A204.1 (cell line): ENCODE measurements around the gene PARVG.

Experiments
- FAIRE-seq: peaks from 2 replicates; lab custom pipeline; 2012; peaks lifted over from hg19 to GRCh38; lab: Jason Lieb, UNC

Gene PARVG

DNA sequence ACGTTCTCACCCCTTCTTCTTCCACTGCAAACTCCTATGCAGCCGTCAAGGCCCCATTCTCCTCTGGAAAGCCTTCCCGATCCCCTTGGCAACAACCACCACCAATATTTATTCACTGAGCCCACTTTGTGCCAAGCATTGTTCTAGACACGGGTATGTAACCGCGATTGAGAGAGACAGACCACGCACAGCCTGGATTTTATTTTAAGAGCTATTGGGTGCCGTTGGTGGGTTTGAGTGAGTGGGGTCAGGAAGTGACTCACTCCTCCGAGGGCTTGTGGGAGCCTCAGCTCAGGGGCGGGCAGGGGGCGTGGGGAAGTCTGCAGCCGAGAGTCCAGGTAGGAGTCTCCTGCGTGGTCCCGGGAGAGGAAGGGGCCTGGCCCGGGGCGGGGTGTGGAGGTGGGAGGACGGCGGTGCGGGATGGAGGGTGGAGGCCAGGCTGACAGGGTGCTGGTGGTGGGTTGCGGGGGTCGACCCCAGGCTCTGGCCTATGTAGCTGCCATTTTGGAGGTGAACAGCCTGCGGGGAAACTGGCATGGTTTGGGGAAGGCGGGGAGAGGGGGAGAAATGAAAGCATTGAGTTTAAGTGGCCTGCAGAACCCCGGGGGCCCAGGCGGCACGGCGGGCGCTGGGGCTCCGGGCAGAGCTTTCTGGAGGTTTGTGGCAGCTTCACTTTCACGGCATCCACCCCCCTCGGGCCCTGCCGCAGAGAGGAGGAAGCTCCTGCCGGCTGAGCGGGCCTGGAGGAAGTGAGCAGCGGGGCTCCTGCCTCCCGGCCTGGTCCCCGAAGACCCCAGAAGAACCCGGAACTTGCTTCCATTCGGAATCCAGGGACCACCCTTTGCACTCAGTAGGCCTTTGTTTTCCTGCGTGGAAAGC, 547 bp downstream of the PARVG start:
- FAIRE-seq: no peak

GRCh38 chr22:44181912-44182587, 1.3 kb downstream of the PARVG start:
- no peak for FAIRE-seq

DNA sequence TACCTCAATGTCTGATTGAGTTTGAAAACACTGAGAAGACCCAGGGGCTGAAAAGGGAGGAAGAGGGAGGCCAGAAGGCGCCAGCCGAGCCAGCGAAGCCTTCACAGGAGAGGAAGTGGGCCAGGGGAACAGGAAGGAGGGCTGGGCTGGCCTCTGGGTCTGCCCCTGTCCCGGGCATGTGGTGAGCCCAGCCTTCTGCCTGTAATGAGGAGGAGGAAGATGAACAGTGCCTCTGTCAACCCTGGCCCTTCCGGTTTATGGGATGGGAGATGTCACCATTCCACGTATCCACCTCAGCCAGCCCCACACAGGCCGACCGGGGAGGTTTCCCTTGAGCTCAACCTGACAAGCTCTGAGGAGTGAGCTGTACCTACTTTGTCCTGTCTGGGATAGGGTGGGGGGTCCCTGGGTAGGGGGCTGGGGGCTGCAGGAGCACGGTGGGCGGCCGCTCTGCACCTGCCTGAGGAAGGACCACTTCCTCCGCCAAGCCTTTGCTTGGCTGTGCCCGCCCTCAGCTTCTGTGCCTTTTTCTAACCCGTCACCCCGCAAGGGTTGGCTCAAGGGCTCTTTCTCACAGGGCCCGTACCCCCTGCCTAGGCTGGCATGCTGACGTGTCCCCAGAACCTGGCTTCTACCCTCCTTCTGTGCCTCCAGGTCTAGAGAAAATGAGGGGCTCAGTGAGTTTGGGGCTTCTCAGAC, 2.0 kb downstream of the PARVG start:
- FAIRE-seq: no peak

GRCh38 chr22:44183287-44183588, 2.5 kb downstream of the PARVG start:
- FAIRE-seq: no peak

- FAIRE-seq: no peak
These were observed 3.3 kb downstream of the PARVG start for GRCh38 chr22:44184006-44184405.

- FAIRE-seq: no peak
These were observed 4.8 kb downstream of the PARVG start for GRCh38 chr22:44185237-44186120.

GRCh38 chr22:44186121-44186510, 5.4 kb downstream of the PARVG start:
- FAIRE-seq: no peak

GRCh38 chr22:44186737-44187136, 6.0 kb downstream of the PARVG start:
- no peak for FAIRE-seq

- FAIRE-seq: no peak
These were observed 7.0 kb downstream of the PARVG start for GRCh38 chr22:44187652-44188230.

DNA sequence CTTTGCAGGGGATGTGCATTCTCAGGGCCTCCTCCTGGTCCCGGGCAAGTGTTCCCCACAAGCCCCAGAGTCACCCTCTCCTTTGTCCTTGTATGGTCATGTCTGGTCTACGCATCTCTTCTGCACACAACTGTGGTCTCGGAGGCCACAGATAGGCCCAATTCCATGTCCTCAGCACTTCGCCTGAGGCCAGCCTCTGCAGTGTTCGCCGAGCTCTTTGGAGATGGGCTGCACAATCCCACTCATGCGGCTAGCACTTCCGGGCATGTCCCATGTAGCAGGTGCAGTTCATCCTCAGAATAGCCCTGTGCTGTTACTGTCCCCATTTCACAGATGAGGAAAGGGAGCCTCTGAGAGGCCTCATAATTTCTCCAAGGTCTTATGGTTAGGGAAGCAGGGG, 7.6 kb downstream of the PARVG start:
- no peak for FAIRE-seq

GRCh38 chr22:44188986-44189630, 8.4 kb downstream of the PARVG start:
- FAIRE-seq: no peak

DNA sequence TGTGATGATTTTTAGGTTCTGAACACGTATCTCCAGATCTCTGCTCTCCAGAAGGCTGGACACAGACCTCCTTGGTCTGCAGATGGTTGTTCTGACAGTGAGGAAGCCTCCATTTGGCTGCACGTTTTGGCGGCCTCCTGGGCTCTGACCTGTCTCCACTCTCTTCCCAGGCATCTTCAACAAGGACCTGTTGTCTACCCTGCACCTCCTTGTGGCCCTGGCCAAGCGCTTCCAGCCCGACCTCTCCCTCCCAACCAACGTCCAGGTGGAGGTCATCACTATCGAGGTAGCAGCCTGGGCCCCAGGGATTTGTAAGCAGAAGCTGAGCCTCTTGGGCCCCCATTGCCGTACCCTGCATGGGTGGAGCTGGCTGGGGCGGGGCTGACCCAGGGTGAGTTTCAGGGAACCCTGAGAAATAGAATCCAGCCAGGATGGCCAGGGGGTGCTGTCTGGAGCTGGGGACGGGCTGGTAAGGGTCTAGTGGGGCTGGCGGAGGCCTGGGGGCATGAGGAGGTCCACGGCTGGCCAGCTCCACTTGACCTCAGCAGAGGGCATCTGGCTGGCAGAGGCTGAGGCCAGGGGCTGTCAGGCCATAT, 9.8 kb downstream of the PARVG start:
- FAIRE-seq: no peak

GRCh38 chr22:44191036-44191454, 10.3 kb downstream of the PARVG start:
- no peak for FAIRE-seq

DNA sequence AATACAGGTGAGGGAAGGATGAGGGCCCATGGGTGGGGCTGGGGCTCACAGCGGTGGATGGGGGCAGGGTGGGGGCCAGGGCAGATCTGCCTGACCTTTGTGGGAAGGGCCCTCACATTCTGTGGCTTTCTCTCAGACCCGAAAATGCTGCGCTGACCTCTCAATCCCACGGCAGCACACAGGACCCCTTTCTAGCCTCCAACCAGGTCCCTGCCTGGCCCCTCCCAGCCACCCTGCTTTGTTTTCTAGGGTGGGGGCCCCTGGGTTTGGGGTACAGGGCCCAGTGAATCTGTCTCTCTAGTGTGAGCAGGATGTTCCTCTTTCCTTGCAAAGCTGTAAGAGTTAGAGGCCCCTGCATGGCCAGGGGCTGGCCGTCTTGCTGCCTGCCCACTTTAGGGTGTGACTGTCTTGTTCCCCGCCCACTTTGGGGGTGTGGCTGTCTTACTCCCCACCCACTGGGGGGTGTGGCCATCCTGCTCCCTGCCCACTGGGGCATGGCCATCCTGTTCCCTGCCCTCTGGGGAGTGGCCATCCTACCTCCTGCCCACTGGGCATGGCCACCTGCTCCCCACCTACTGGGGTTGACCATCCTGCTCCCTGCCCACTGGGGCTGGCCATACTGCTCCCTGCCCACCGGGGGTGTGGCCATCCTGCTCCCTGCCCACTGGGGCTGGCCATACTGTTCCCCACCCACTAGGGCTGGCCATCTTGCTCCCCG, 11.5 kb downstream of the PARVG start:
- FAIRE-seq: no peak

DNA sequence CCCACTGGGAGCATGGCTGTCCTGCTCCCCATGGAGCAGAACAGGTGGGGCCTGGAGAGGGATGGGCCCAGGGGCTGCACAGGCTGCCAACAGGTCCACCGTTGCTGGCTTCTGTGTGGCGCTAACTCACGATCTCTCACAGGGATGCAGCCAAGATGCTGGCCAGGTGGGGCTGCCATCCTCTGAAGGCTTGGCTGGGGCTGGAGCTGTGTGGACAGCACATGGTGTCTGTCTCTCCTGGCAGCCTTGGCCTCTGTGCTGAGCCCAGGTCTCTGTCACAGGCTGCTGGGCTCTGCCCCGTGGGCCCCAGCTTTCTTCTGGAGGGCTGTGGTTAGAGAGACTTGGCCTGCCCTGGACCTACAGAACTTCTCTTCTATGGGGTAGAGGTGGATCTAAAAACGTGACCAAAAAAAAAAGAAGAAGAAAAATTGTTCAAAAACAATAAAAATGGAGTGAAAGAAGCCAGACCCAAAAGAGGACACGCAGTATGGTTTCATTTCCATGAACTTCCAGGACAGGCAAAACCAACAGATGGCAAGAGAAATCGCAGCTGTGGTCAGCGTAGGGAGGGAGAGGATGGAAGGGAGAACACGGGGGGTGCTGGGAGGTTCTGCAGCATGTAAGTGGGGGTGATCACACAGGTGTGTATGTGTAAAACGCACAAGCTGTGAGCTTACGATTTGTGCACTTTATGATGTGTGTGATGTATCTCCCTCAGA, 12.2 kb downstream of the PARVG start:
- FAIRE-seq: no peak

GRCh38 chr22:44193535-44193891, 12.8 kb downstream of the PARVG start:
- FAIRE-seq: no peak

GRCh38 chr22:44194569-44194968, 13.8 kb downstream of the PARVG start:
- FAIRE-seq: no peak

GRCh38 chr22:44195189-44195871, 14.6 kb downstream of the PARVG start:
- FAIRE-seq: no peak

DNA sequence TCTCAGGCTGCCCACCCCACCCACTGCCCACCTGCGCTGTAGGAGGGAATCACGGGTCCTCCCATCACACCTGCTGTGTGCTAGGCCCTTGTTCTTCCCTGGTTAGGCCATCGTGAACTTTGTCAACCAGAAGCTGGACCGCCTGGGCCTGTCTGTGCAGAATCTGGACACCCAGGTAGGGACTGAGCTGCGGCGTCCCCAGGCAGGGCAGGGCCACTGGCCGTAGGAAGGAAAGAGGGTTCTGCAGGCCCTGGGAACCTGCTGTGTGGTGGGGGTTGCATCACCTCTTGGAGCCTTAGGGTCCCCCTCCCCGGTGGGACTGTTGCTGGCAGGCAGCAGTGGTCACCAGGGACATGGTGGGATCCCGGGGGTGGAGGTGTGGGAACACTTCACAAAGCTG, 15.5 kb downstream of the PARVG start:
- no peak for FAIRE-seq
